Fibroblast of lung (primary cell): ENCODE results near the gene GOLM1. TPM values are rescaled to one million over a fixed set of nuclear protein-coding genes. Genes with fewer than 3 reads are reported as not detected.
A peak's percentile ranks its signal among the peaks of the same experiment; 100 is the strongest.

Experiments used
- DNase-seq, 2 donors: peaks; one replicate each; pipeline versions ENCODE4 v3.0.0 to v3.0.0-alpha.2; 2010; ENCODE audit warnings: low read depth in 2 of 2
- H2AFZ ChIP-seq: 2 replicates; pipeline ENCODE4 v1.5.1; 2012; ENCODE audit warnings: low read length, control low read depth, inconsistent platforms
- H3K27ac ChIP-seq: 2 replicates; pipeline ENCODE4 v1.5.1; 2011; ENCODE audit warnings: low read length, control low read depth; ENCODE audit not compliant: insufficient read depth
- H3K27me3 ChIP-seq: 2 replicates; pipeline ENCODE4 v1.5.1; 2011; ENCODE audit warnings: mild to moderate bottlenecking, low read length; ENCODE audit not compliant: control insufficient read depth, insufficient read depth
- H3K36me3 ChIP-seq: 2 replicates; pipeline ENCODE4 v1.5.1; 2011; ENCODE audit warnings: low read length; ENCODE audit not compliant: control insufficient read depth, insufficient read depth
- H3K4me1 ChIP-seq: 2 replicates; pipeline ENCODE4 v1.5.1; 2011; ENCODE audit warnings: low read length; ENCODE audit not compliant: control insufficient read depth, insufficient read depth; ENCODE audit errors: extremely low read depth
- H3K4me2 ChIP-seq: 2 replicates; pipeline ENCODE4 v1.5.1; 2011; ENCODE audit warnings: low read length, control low read depth; ENCODE audit not compliant: insufficient read depth; ENCODE audit errors: extremely low read depth
- H3K4me3 ChIP-seq, 4 experiments: fragments of 200-600 bp in 1 of 4; sonication (generic) in 1 of 4; replicated peaks in 1 of 4; 2 replicates each; pipeline ENCODE4 v1.5.1; 2011 to 2016; ENCODE audit warnings: low read length in 4 of 4, low read depth in 3 of 4, mild to moderate bottlenecking in 3 of 4, control low read depth in 2 of 4, inconsistent platforms in 1 of 4, mixed read lengths in 1 of 4; ENCODE audit not compliant: insufficient read depth in 1 of 4; ENCODE audit errors: control extremely low read depth in 1 of 4
- H3K79me2 ChIP-seq: 2 replicates; pipeline ENCODE4 v1.5.1; 2012; ENCODE audit warnings: mild to moderate bottlenecking, low read length, inconsistent platforms; ENCODE audit not compliant: control insufficient read depth, insufficient read depth
- H3K9ac ChIP-seq: 2 replicates; pipeline ENCODE4 v1.5.1; 2011; ENCODE audit warnings: mild to moderate bottlenecking, low read length, control low read depth; ENCODE audit not compliant: insufficient read depth
- H3K9me3 ChIP-seq: 2 replicates; pipeline ENCODE4 v1.5.1; 2012; ENCODE audit warnings: low read depth, low read length; ENCODE audit not compliant: control insufficient read depth, insufficient read depth
- H4K20me1 ChIP-seq: 2 replicates; pipeline ENCODE4 v1.5.1; 2011; ENCODE audit warnings: low read length; ENCODE audit not compliant: control insufficient read depth, insufficient read depth; ENCODE audit errors: extremely low read depth
- CTCF ChIP-seq, 2 donors: IDR thresholded peaks in 1 of 2; conservative IDR thresholded peaks in 1 of 2; 1 replicate in 1 of 2; 2 replicates in 1 of 2; pipeline ENCODE4 v1.5.1; 2011 to 2012; ENCODE audit warnings: low read length in 2 of 2, control low read depth in 1 of 2, inconsistent platforms in 1 of 2, low read depth in 1 of 2, mild to moderate bottlenecking in 1 of 2
- EZH2 ChIP-seq: IDR thresholded peaks from 2 replicates; pipeline ENCODE4 v1.5.1; 2012; ENCODE audit warnings: low read length, control low read depth, mild to moderate bottlenecking; ENCODE audit errors: missing control alignments
- polyA plus RNA-seq, 2 donors: library from polyadenylated mRNA; depleted of rRNA in 1 of 2; stranded (reverse) in 1 of 2; unstranded in 1 of 2; fragments of >200 nt; gene quantifications; 2 replicates each; pipeline ENCODE4 v1.2.1, GENCODE V29; 2011 to 2012; ENCODE audit warnings: missing spikeins in 1 of 2
- total RNA-seq: library from RNA; depleted of rRNA; stranded (reverse); fragments of >200 nt; gene quantifications from 2 replicates; pipeline ENCODE4 v1.2.1, GENCODE V29; 2014

Gene GOLM1
- total and polyA plus RNA-seq, 2 donors (not counting 1 experiment from before 2014, with no cell fraction given), result 46.7 to 64.0 TPM

GRCh38 chr9:86072394-86072877 is 26.9 kb downstream of the GOLM1 start:
- Histone ChIP-seq H3K4me3 (no peak overlapping the region), H2AFZ (no peak overlapping the region), H3K9ac (no peak overlapping the region), H3K9me3 (no peaks in the 10 kb centered on the region), H3K27me3 (no peaks in the 10 kb centered on the region), H4K20me1 (no peaks in the 10 kb centered on the region), H3K79me2 (no peaks in the 10 kb centered on the region), H3K4me1 (no peaks in the 10 kb centered on the region), H3K4me2 (no peak overlapping the region), H3K27ac (no peak overlapping the region), H3K36me3 (no peaks in the 10 kb centered on the region)
- no peak for TF ChIP-seq CTCF (conservative IDR thresholded peaks at IDR 0.05 in 1 of 2, IDR thresholded peaks at IDR 0.05 in 1 of 2; ENCODE audit: low read depth in 1 of 2, low read length in 2 of 2)
- TF ChIP-seq EZH2, result no peak
- DNase-seq, result peak; percentile 34 to 85

- no peak overlapping the region for H3K4me2 ChIP-seq
- no peaks in the 10 kb centered on the region for H3K4me1 ChIP-seq
- H3K79me2 ChIP-seq, result no peaks in the 10 kb centered on the region
- no peaks in the 10 kb centered on the region for H3K9me3 ChIP-seq
- no peak overlapping the region for H3K27ac ChIP-seq
- no peaks in the 10 kb centered on the region for H4K20me1 ChIP-seq
- H3K4me3 ChIP-seq, result no peak overlapping the region
- H2AFZ ChIP-seq, result no peak overlapping the region
- no peaks in the 10 kb centered on the region for H3K36me3 ChIP-seq
- TF ChIP-seq EZH2, result no peak
- TF ChIP-seq CTCF (conservative IDR thresholded peaks at IDR 0.05 in 1 of 2, IDR thresholded peaks at IDR 0.05 in 1 of 2; ENCODE audit: low read depth in 1 of 2, low read length in 2 of 2), result no peak
- no peak overlapping the region for H3K9ac ChIP-seq
- no peaks in the 10 kb centered on the region for H3K27me3 ChIP-seq
- DNase-seq, result no peak
Observed at GRCh38 chr9:86069206-86069869, 30.0 kb downstream of the GOLM1 start.

- Histone ChIP-seq H3K9me3 (no peaks in the 10 kb centered on the region), H3K4me2 (no peak overlapping the region), H4K20me1 (no peaks in the 10 kb centered on the region), H3K4me3 (no peak overlapping the region), H3K27ac (no peak overlapping the region), H3K4me1 (no peaks in the 10 kb centered on the region), H3K9ac (no peak overlapping the region), H3K27me3 (no peaks in the 10 kb centered on the region), H2AFZ (no peak overlapping the region), H3K36me3 (no peaks in the 10 kb centered on the region), H3K79me2 (no peaks in the 10 kb centered on the region)
- TF ChIP-seq CTCF (conservative IDR thresholded peaks at IDR 0.05 in 1 of 2, IDR thresholded peaks at IDR 0.05 in 1 of 2; ENCODE audit: low read depth in 1 of 2, low read length in 2 of 2) (no peak), EZH2 (no peak)
- no peak for DNase-seq
Observed at GRCh38 chr9:86064220-86064619, 35.1 kb downstream of the GOLM1 start.
